H1 (cell line): ENCODE results near the gene RPL3. TPM values are rescaled to one million over a fixed set of nuclear protein-coding genes. Genes with fewer than 3 reads are reported as not detected.
A peak's percentile ranks its signal among the peaks of the same experiment; 100 is the strongest.

ENCODE experiments used
- CTCF ChIA-PET: fragments of 300-600 bp; sonication (Branson Sonifier 250); formaldehyde crosslinking; loops from one replicate; lab custom pipeline; 2021; ENCODE audit not compliant: partially characterized antibody; lab: Charles Lee
- POLR2A ChIA-PET: fragments of 300-600 bp; sonication (Branson Sonifier 250); formaldehyde crosslinking; loops from one replicate; lab custom pipeline; 2021; ENCODE audit warnings: inconsistent platforms; ENCODE audit not compliant: partially characterized antibody; lab: Charles Lee
- DNase-seq, 2 experiments: peaks; one replicate each; pipeline versions ENCODE4 v3.0.0 to v3.0.0-alpha.2; 2010 to 2022; ENCODE audit warnings: low spot score in 2 of 2, low read depth in 1 of 2, mixed read lengths in 1 of 2
- FAIRE-seq: peaks from 2 replicates; lab custom pipeline; 2011; peaks lifted over from hg19 to GRCh38; lab: Jason Lieb, UNC
- H2AFZ ChIP-seq: 2 replicates; pipeline ENCODE4 v1.8.1; 2012; ENCODE audit warnings: low read length, inconsistent platforms
- H2AK5ac ChIP-seq: 2 replicates; pipeline ENCODE4 v1.6.1; 2013; ENCODE audit warnings: low read depth, low read length
- H2BK120ac ChIP-seq: replicated peaks from 2 replicates; pipeline ENCODE3; 2013; ENCODE audit warnings: low read depth, low read length, inconsistent platforms
- H2BK12ac ChIP-seq: 2 replicates; pipeline ENCODE4 v1.6.1; 2013; ENCODE audit warnings: low read depth, low read length
- H2BK15ac ChIP-seq: 2 replicates; pipeline ENCODE4 v1.6.1; 2013; ENCODE audit warnings: low read length
- H2BK20ac ChIP-seq: 2 replicates; pipeline ENCODE4 v1.6.1; 2013; ENCODE audit warnings: low read length
- H2BK5ac ChIP-seq: 2 replicates; pipeline ENCODE4 v1.6.1; 2013; ENCODE audit warnings: low read depth, low read length
- H3K14ac ChIP-seq: 2 replicates; pipeline ENCODE4 v1.6.1; 2013; ENCODE audit warnings: inconsistent platforms; ENCODE audit not compliant: insufficient read length
- H3K18ac ChIP-seq: 2 replicates; pipeline ENCODE4 v1.6.1; 2013; ENCODE audit warnings: low read length; ENCODE audit errors: extremely low read depth
- H3K23ac ChIP-seq: 2 replicates; pipeline ENCODE4 v1.6.1; 2013; ENCODE audit warnings: inconsistent platforms; ENCODE audit not compliant: insufficient read length
- H3K23me2 ChIP-seq: 2 replicates; pipeline ENCODE4 v1.6.1; 2013; ENCODE audit warnings: low read depth, low read length
- H3K27ac ChIP-seq: 2 replicates; pipeline ENCODE4 v1.6.1; 2011; ENCODE audit warnings: low read depth, low read length, inconsistent platforms
- H3K27me3 ChIP-seq, 4 experiments: replicated peaks in 1 of 4; 1 replicate in 1 of 4; 2 replicates in 3 of 4; pipeline versions ENCODE4 v1.6.1 to v1.8.1; 2011 to 2013; ENCODE audit warnings: low read length in 3 of 4, mild to moderate bottlenecking in 3 of 4, inconsistent platforms in 2 of 4, mixed read lengths in 2 of 4, moderate library complexity in 1 of 4; ENCODE audit not compliant: control insufficient read depth in 3 of 4, insufficient read depth in 3 of 4; ENCODE audit errors: extremely low read depth in 1 of 4
- H3K36me3 ChIP-seq, 4 experiments: 2 replicates each; pipeline versions ENCODE4 v1.6.1 to v1.8.1; 2011 to 2013; ENCODE audit warnings: mild to moderate bottlenecking in 4 of 4, low read length in 3 of 4, moderate library complexity in 2 of 4, control low read depth in 1 of 4, inconsistent platforms in 1 of 4; ENCODE audit not compliant: insufficient read depth in 4 of 4, control insufficient read depth in 2 of 4
- H3K4ac ChIP-seq: replicated peaks from 2 replicates; pipeline ENCODE3; 2013; ENCODE audit warnings: low read length, low read depth, mixed read lengths, inconsistent platforms; ENCODE audit not compliant: insufficient read length
- H3K4me1 ChIP-seq, 4 experiments: replicated peaks in 1 of 4; 1 replicate in 1 of 4; 2 replicates in 3 of 4; pipeline versions ENCODE4 v1.6.1 to v1.8.1; 2011 to 2013; ENCODE audit warnings: low read length in 3 of 4, inconsistent platforms in 2 of 4, mixed read lengths in 1 of 4; ENCODE audit not compliant: insufficient read depth in 4 of 4, control insufficient read depth in 3 of 4
- H3K4me2 ChIP-seq, 2 experiments: 2 replicates each; pipeline versions ENCODE4 v1.6.1 to v1.8.1; 2011 to 2013; ENCODE audit warnings: low read depth in 2 of 2, low read length in 2 of 2, control low read depth in 1 of 2, inconsistent platforms in 1 of 2, mild to moderate bottlenecking in 1 of 2; ENCODE audit not compliant: insufficient read depth in 1 of 2
- H3K4me3 ChIP-seq, 4 experiments: fragments of 200-600, 300-600 bp in 1 of 4; sonication (generic), shearing (Covaris generic), sonication (Bioruptor Twin) in 1 of 4; 2 replicates each; pipeline versions ENCODE4 v1.5.1 to v1.8.1; 2011 to 2016; ENCODE audit warnings: low read length in 4 of 4, low read depth in 3 of 4, control low read depth in 2 of 4, inconsistent platforms in 2 of 4, mild to moderate bottlenecking in 2 of 4, mixed read lengths in 1 of 4, moderate library complexity in 1 of 4; ENCODE audit not compliant: insufficient read depth in 2 of 4; ENCODE audit errors: extremely low read depth in 1 of 4
- H3K56ac ChIP-seq: replicated peaks from 2 replicates; pipeline ENCODE3; 2013; ENCODE audit warnings: low read depth, mild to moderate bottlenecking, mixed read lengths, low read length, inconsistent platforms; ENCODE audit not compliant: insufficient read length
- H3K79me1 ChIP-seq: 2 replicates; pipeline ENCODE4 v1.6.1; 2013; ENCODE audit warnings: low read depth, low read length, control low read depth
- H3K79me2 ChIP-seq, 2 experiments: 2 replicates each; pipeline versions ENCODE4 v1.6.1 to v1.8.1; 2012 to 2013; ENCODE audit warnings: low read length in 2 of 2, mild to moderate bottlenecking in 2 of 2, inconsistent platforms in 1 of 2; ENCODE audit not compliant: insufficient read depth in 2 of 2, control insufficient read depth in 1 of 2
- H3K9ac ChIP-seq, 4 experiments: replicated peaks in 1 of 4; 1 replicate in 1 of 4; 2 replicates in 3 of 4; pipeline versions ENCODE4 v1.6.1 to v1.8.1; 2011 to 2013; ENCODE audit warnings: low read depth in 3 of 4, low read length in 3 of 4, control low read depth in 2 of 4, mild to moderate bottlenecking in 2 of 4, moderate library complexity in 2 of 4, inconsistent platforms in 1 of 4; ENCODE audit errors: extremely low read depth in 1 of 4
- H3K9me3 ChIP-seq, 2 experiments: 2 replicates each; pipeline versions ENCODE4 v1.6.1 to v1.8.1; 2012 to 2013; ENCODE audit warnings: mild to moderate bottlenecking in 2 of 2, moderate library complexity in 2 of 2, control low read depth in 1 of 2, inconsistent platforms in 1 of 2, low read depth in 1 of 2, low read length in 1 of 2, mixed read lengths in 1 of 2; ENCODE audit not compliant: insufficient read depth in 2 of 2
- H4K20me1 ChIP-seq, 2 experiments: replicated peaks in 1 of 2; 2 replicates each; pipeline versions ENCODE3 to v1.8.1; 2011 to 2013; ENCODE audit warnings: inconsistent platforms in 2 of 2, low read length in 2 of 2, mild to moderate bottlenecking in 1 of 2; ENCODE audit not compliant: insufficient read depth in 2 of 2, control insufficient read depth in 1 of 2
- H4K5ac ChIP-seq: 2 replicates; pipeline ENCODE4 v1.6.1; 2013; ENCODE audit warnings: low read length, low read depth, mixed read lengths, inconsistent platforms; ENCODE audit not compliant: insufficient read length
- H4K8ac ChIP-seq: 2 replicates; pipeline ENCODE4 v1.8.0; 2013; ENCODE audit warnings: mild to moderate bottlenecking, moderate library complexity, low read length, inconsistent platforms; ENCODE audit not compliant: insufficient read depth; ENCODE audit errors: extremely low read depth
- H4K91ac ChIP-seq: replicated peaks from 2 replicates; pipeline ENCODE3; 2013; ENCODE audit warnings: low read length, mixed read lengths, inconsistent platforms; ENCODE audit not compliant: insufficient read length
- BCL11A ChIP-seq, 2 experiments: IDR thresholded peaks; one replicate each; pipeline ENCODE4 v1.6.1; 2011; ENCODE audit warnings: low read depth in 2 of 2, low read length in 2 of 2, mild to moderate bottlenecking in 2 of 2
- CREB1 ChIP-seq: IDR thresholded peaks from 2 replicates; pipeline ENCODE4 v1.6.1; 2012; ENCODE audit warnings: inconsistent platforms
- GABPA ChIP-seq: IDR thresholded peaks from 2 replicates; pipeline ENCODE4 v1.6.1; 2011; ENCODE audit warnings: mild to moderate bottlenecking, low read length, moderate library complexity, borderline replicate concordance; ENCODE audit not compliant: insufficient read depth
- HDAC6 ChIP-seq: IDR thresholded peaks from one replicate; pipeline ENCODE4 v1.7.1; 2012; ENCODE audit warnings: low read depth, mild to moderate bottlenecking, inconsistent platforms, low read length, moderate library complexity
- RBBP5 ChIP-seq: IDR thresholded peaks from 2 replicates; pipeline ENCODE4 v1.7.1; 2012; ENCODE audit warnings: low read depth, mild to moderate bottlenecking, inconsistent platforms, low read length, moderate library complexity, borderline replicate concordance
- SIN3A ChIP-seq, 2 experiments: IDR thresholded peaks in 1 of 2; conservative IDR thresholded peaks in 1 of 2; 2 replicates each; pipeline ENCODE4 v1.6.1; 2011 to 2012; ENCODE audit warnings: low read length in 2 of 2, improper control_type of control experiment in 1 of 2, low read depth in 1 of 2, mild to moderate bottlenecking in 1 of 2
- ZNF274 ChIP-seq: IDR thresholded peaks from 2 replicates; pipeline ENCODE4 v1.7.0; 2012; ENCODE audit warnings: low read length, borderline replicate concordance; ENCODE audit errors: extremely low read depth
- WGBS, 2 experiments: shearing (Covaris generic) in 1 of 2; methylation state at CpG; one replicate each; pipeline versions ENCODE4 v1.1.6 to v1.1.7; 2013 to 2015; ENCODE audit warnings: low lambda C conversion rate in 2 of 2, mixed read lengths in 2 of 2, inconsistent platforms in 1 of 2, low coverage in 1 of 2, missing lambda C conversion rate in 1 of 2; ENCODE audit not compliant: insufficient replicate concordance in 2 of 2, insufficient coverage in 1 of 2, insufficient read length in 1 of 2; ENCODE audit errors: extremely low coverage in 1 of 2, missing lambda C conversion rate in 1 of 2; 5-methylcytosine and 5-hydroxymethylcytosine counted together
- polyA plus RNA-seq, 7 experiments: library from polyadenylated mRNA; depleted of rRNA in 3 of 7; stranded (reverse) in 5 of 7; unstranded in 2 of 7; fragments of >200 nt in 5 of 7; fragments of 200-250 nt in 2 of 7; gene quantifications; 1 replicate in 5 of 7; 2 replicates in 1 of 7; 4 replicates in 1 of 7; pipeline versions ENCODE4 v1.2.1 to v1.2.3, GENCODE V29; 2011 to 2013; ENCODE audit warnings: missing spikeins in 2 of 7, mixed read lengths in 2 of 7
- total RNA-seq: library from RNA; stranded (reverse); fragmentation: NEBNext Ultra II Directional; extraction: Animal tissue kit (Norgen Biotek cat#: 25700); gene quantifications from 2 replicates; pipeline ENCODE4 v1.2.1, GENCODE V29; 2021

RPL3 gene
- total and polyA plus RNA-seq, 2 of the 8 experiments (the other 6 are each of a cell fraction or from before 2014, with no cell fraction given) = 2,865 to 5,466 TPM

GRCh38 chr22:39278040-39278439, 41.4 kb downstream of the RPL3 start:
- H3K4ac ChIP-seq = no peak overlapping the region

More at GRCh38 chr22:39278040-39278439, 41.4 kb downstream of the RPL3 start:
- no peak overlapping the region for H3K23ac ChIP-seq
- WGBS, 2 experiments = 92% methylated on average over 13 of the region's 13 CpGs; no CpG with 5 or more reads in 1 of the 2 experiments
- CTCF ChIA-PET = interaction anchor here (0.8 to 1.9 kb wide), 5 partner anchors 9 to 114 kb away, joined by 3 to 6 read pairs (median 5); no protein-coding TSS in a partner anchor
- no peak overlapping the region for H3K56ac ChIP-seq
- no peak overlapping the region for H2AFZ ChIP-seq
- H4K20me1 ChIP-seq = no peaks in the 10 kb centered on the region
- H4K91ac ChIP-seq = peak overlapping the region; percentile 42
- H3K14ac ChIP-seq = no peak overlapping the region
- no peak overlapping the region for H3K4me3 ChIP-seq
- H3K23me2 ChIP-seq = no peaks in the 10 kb centered on the region
- H4K5ac ChIP-seq = no peak overlapping the region
- peak overlapping the region; percentile 48; the same call in 1 of the 2 replicates for H2BK20ac ChIP-seq
- no peaks in the 10 kb centered on the region for H3K27me3 ChIP-seq
- H3K4me2 ChIP-seq = no peak overlapping the region
- H3K27ac ChIP-seq = no peak overlapping the region
- no peaks in the 10 kb centered on the region for H3K36me3 ChIP-seq
- peaks cover 3 to 7% of the 10 kb centered on the region in 2 experiments; a peak in 2 of 4 replicates for H3K9me3 ChIP-seq
- H3K79me1 ChIP-seq = no peaks in the 10 kb centered on the region
- no peak overlapping the region for H3K9ac ChIP-seq
- H2AK5ac ChIP-seq = 0 out of 2 replicates have a peak overlapping the region, but pooled peaks have one; percentile 6
- no peaks in the 10 kb centered on the region for H3K79me2 ChIP-seq
- peaks cover 0 to 11% (median 7%) of the 10 kb centered on the region in 4 experiments; a peak in 6 of 7 replicates for H3K4me1 ChIP-seq
- H2BK120ac ChIP-seq = peak overlapping the region; percentile 29
- H4K8ac ChIP-seq = peak overlapping the region; percentile 9; the same call in 1 of the 2 replicates
- TF ChIP-seq BCL11A (IDR thresholded peaks at IDR 0.05; ENCODE audit: low read depth in 2 of 2, low read length in 2 of 2) (no peak), CREB1 (no peak), SIN3A (conservative IDR thresholded peaks at IDR 0.05 in 1 of 2, IDR thresholded peaks at IDR 0.05 in 1 of 2; ENCODE audit: low read depth in 1 of 2, low read length in 2 of 2) (no peak), RBBP5 (no peak), ZNF274 (no peak), GABPA (no peak), HDAC6 (no peak)
- TF ChIP-seq, all 59 proteins: peak for 0
- Histone ChIP-seq H2BK5ac (no peak overlapping the region), H3K18ac (no peak overlapping the region), H2BK15ac (no peak overlapping the region), H2BK12ac (peak overlapping the region; percentile 68; the same call in 1 of the 2 replicates)
- POLR2A ChIA-PET = interaction anchor here (1.3 to 37.3 kb wide), 4 partner anchors 10 to 39 kb away, joined by 3 to 692 read pairs (median 4); partner anchors contain the start of genes PDGFB and RPL3
- DNase-seq (no peak), FAIRE-seq (no peak)
